Mesodermal cell (in vitro differentiated cells): Measurements from ENCODE around the gene TYK2.

Experiments used
- H3K27ac ChIP-seq: 2 replicates; pipeline ENCODE4 v1.7.0; 2013; ENCODE audit warnings: mild to moderate bottlenecking, low read depth, low read length, moderate library complexity; ENCODE audit not compliant: severe bottlenecking
- H3K36me3 ChIP-seq: 2 replicates; pipeline ENCODE4 v1.7.1; 2013; ENCODE audit warnings: mild to moderate bottlenecking, low read length, moderate library complexity; ENCODE audit not compliant: control insufficient read depth, insufficient read depth
- H3K4me1 ChIP-seq: one replicate; pipeline ENCODE4 v1.7.1; 2013; ENCODE audit warnings: mild to moderate bottlenecking, low read length; ENCODE audit not compliant: insufficient read depth, control insufficient read depth, poor library complexity, severe bottlenecking
- H3K4me3 ChIP-seq: 2 replicates; pipeline ENCODE4 v1.7.0; 2013; ENCODE audit warnings: low read length, control low read depth, mild to moderate bottlenecking; ENCODE audit not compliant: insufficient read depth, poor library complexity, severe bottlenecking; ENCODE audit errors: extremely low read depth
- H3K9me3 ChIP-seq: 2 replicates; pipeline ENCODE4 v1.7.1; 2013; ENCODE audit warnings: mild to moderate bottlenecking, low read length, moderate library complexity; ENCODE audit not compliant: control insufficient read depth
- WGBS, 2 experiments: methylation state at CpG; one replicate each; pipeline ENCODE4 v1.1.5; 2013; ENCODE audit warnings: missing lambda C conversion rate in 2 of 2; ENCODE audit not compliant: insufficient coverage in 2 of 2; 5-methylcytosine and 5-hydroxymethylcytosine counted together

Gene TYK2

GRCh38 chr19:10333758-10334587 lies 46.4 kb downstream of the TYK2 start:
- WGBS, 2 experiments: 5% methylated on average over 34 to 42 of the region's 44 CpGs
- H3K4me1 ChIP-seq: peaks cover 4% of the 10 kb centered on the region
- H3K4me3 ChIP-seq: peak overlapping the region; percentile 81
- peak overlapping the region; percentile 59 for H3K27ac ChIP-seq
- peaks cover 23% of the 10 kb centered on the region for H3K36me3 ChIP-seq
- no peaks in the 10 kb centered on the region for H3K9me3 ChIP-seq

- Histone ChIP-seq H3K27ac (peak within 1 kb of the TSS; percentile 96), H3K9me3 (no peaks in the 10 kb centered on the region), H3K4me1 (peaks cover 4% of the 10 kb centered on the region), H3K4me3 (peak within 1 kb of the TSS; percentile 81), H3K36me3 (peaks cover 32% of the 10 kb centered on the region)
- WGBS, 2 experiments: 0% methylated on average over 42 to 58 of the region's 82 CpGs
These were observed 47.2 kb downstream of the TYK2 start, which contains the start of gene RAVER1 for GRCh38 chr19:10332965-10333757. Gene RAVER1, minus strand, starts transcription at chr19:10333529. Its CDS starts 22 bp downstream, at chr19:10333507.

DNA sequence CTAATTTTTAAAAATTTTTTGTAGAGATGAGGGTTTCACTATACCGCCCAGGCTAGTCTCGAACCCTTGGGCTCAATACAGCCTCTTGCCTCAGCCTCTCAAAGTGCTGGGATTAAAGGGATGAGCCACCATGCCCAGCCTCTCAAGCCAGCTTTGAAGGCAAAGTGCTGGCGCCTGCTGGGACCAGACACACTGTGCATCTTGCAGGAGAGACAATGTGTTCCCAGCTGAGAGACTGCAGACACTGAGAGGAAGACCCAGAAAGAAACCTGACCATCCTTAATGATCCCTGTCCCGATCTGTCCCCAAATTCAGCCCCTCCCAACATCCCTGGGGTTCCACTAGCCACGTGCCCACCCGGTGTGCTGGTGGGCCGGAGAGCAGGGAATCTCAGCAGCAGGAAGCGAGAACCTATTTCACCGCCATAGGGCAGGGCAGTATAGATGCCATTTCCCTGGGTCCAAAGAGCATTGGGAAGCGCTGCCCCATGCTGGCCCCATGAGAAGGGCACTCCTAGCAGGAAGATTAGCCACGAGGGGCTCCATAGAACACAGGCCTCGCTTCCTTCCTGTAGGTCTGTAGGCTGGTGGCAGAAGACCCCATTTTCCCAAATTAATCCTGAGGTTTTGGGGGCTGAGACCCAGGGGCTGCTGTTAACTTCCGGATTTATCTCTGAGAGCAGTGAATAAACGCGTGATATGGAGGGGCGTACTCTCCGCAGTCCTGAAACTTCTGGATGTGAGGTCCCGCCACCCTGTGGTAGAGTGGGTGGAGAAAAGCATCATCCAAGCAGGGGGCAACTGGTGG lies 48.0 kb downstream of the TYK2 start:
- WGBS, 2 experiments: 39 to 43% methylated on average over 12 to 16 of the region's 18 CpGs
- Histone ChIP-seq H3K27ac (peak overlapping the region; percentile 96), H3K9me3 (no peaks in the 10 kb centered on the region), H3K4me3 (peak overlapping the region; percentile 81), H3K4me1 (peaks cover 4% of the 10 kb centered on the region), H3K36me3 (peaks cover 40% of the 10 kb centered on the region)

DNA sequence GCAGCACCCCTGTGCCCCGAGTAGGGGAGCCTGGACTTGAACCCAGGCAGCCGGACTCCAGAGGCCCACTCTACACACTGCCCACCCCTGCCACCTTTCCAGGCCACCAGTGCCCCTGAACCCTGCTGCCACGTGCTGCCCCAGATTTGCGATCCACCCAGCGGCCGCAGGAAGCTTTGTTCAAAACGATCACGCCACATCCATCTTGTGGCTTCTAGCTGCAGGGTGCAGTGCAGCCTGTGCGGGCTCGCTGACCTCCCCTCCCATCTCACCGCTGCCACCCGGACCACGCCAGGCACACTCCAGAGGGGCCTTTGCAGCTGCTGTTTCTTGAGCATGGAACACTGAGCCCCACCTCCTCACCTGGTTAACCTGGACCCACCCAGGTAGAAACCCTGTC lies 50.8 kb downstream of the TYK2 start:
- Histone ChIP-seq H3K4me1 (peaks cover 4% of the 10 kb centered on the region), H3K27ac (no peak overlapping the region), H3K4me3 (no peak overlapping the region), H3K36me3 (peaks cover 65% of the 10 kb centered on the region), H3K9me3 (no peaks in the 10 kb centered on the region)
- WGBS, 2 experiments: 97 to 98% methylated on average over 11 to 12 of the region's 13 CpGs

DNA sequence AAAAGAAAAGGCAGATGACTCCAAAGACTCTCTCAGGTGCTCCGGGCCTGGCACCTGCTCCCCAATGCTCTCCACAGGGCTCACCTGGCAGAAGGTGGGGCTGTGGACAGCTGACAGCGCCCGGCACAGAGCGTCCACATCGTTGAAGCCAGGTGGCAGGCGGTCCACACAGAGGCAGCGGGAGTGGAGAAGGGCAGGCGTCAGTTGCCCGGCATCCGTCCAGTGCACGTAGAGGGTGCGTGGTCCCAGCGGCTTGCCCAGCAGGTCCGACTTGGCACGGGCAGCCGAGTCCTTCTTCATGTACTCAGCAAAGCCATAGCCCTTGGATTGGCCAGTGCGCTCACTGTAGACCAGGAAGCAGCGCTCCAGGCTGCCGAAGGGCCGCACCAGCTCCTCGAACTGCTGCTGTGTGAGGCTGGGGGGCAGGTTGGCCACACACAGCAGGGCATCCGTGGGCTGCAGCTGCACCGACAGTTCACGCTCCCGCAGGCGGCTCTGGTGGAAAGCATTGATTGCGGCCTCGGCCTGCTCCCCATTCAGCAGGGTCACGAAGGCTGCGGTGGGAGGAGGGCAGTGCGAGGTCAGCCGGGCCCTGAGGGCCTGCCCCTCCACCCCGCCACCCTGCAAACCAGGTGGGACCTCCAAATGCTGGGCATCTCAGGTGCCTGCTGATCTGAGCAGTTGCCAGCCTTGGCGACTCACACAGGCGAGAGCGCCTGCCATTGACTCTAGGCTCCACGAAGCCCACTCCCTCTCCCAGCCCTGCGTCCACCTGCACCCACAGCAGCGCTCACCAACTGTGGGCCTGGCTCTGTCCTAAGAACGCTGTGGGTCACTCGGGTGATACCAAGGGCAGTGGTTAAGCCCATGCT lies 51.6 kb downstream of the TYK2 start:
- Histone ChIP-seq H3K36me3 (peaks cover 73% of the 10 kb centered on the region), H3K27ac (no peak overlapping the region), H3K4me1 (peaks cover 4% of the 10 kb centered on the region), H3K4me3 (no peak overlapping the region), H3K9me3 (no peaks in the 10 kb centered on the region)
- 97 to 98% methylated on average over 39 of the region's 41 CpGs for WGBS, 2 experiments

DNA sequence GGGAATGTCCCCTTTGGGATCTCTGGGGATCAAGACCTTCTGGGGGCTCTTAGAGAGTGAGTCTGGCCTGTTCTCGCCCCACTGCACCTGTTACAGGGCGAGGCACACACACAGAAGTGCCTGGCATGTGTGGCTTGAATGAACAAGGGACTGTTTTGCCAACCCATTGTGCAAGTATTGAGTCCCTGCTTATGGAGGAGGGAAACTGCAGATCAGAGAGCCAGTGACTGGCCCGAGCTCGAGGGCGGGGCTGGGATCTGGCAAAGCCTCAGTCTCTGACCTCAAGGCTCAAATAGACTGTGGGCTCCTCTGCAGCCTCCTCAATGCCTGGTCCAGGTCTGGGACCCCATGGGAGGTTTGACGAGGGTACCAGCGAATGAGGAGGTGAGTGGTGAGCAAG lies 52.6 kb downstream of the TYK2 start:
- no peak overlapping the region for H3K4me3 ChIP-seq
- H3K36me3 ChIP-seq: peaks cover 83% of the 10 kb centered on the region
- WGBS, 2 experiments: 95 to 98% methylated on average over 7 of the region's 7 CpGs
- H3K4me1 ChIP-seq: peaks cover 4% of the 10 kb centered on the region
- H3K9me3 ChIP-seq: no peaks in the 10 kb centered on the region
- H3K27ac ChIP-seq: no peak overlapping the region

DNA sequence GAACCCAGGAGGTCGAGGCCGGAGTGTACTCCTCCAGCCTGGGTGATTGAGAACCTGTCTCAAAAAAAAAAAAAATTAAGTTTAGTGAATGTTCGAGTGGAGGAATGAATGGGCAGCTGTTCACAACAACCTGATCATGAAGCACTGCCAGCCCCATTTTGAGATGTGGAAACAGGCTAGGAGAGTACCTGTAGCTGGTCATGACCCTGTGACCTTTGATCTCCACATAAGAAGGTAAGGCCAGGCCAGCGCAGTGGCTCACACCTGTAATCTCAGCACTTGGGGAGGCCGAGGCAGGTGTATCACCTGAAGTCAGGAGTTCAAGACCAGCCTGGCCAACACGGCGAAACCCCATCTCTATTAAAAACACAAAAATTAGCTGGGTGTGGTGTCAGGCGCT lies 54.6 kb downstream of the TYK2 start:
- Histone ChIP-seq H3K27ac (no peak overlapping the region), H3K4me3 (no peak overlapping the region), H3K9me3 (no peaks in the 10 kb centered on the region), H3K36me3 (peaks cover 98% of the 10 kb centered on the region), H3K4me1 (no peaks in the 10 kb centered on the region)
- 92 to 96% methylated on average over 5 to 7 of the region's 8 CpGs for WGBS, 2 experiments

- H3K27ac ChIP-seq: no peak overlapping the region
- peaks cover 97% of the 10 kb centered on the region for H3K36me3 ChIP-seq
- H3K9me3 ChIP-seq: no peaks in the 10 kb centered on the region
- 96 to 98% methylated on average over 9 to 18 of the region's 19 CpGs for WGBS, 2 experiments
- no peak overlapping the region for H3K4me3 ChIP-seq
- no peaks in the 10 kb centered on the region for H3K4me1 ChIP-seq
These were observed 58.2 kb downstream of the TYK2 start for GRCh38 chr19:10321874-10322835.

DNA sequence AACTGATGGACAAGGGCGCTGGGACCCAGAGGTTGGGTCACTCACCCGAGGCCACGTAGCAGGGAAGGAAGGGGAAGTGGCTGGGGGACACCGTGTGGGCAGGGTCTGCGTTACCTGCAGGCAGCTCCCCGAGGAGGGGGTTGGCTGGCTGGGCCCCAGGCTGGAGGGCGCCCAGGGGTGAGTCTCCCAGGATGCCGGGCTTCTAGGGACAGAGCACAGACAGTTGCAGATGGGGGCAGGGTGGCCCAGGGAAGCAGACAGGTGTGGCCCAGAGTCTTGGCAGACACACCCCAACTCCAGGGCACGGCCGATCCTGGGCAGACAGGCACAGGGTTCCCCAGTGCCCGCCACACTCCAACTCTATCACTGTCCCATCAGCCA lies 59.0 kb downstream of the TYK2 start:
- Histone ChIP-seq H3K36me3 (peaks cover 98% of the 10 kb centered on the region), H3K27ac (no peak overlapping the region), H3K4me3 (no peak overlapping the region), H3K4me1 (no peaks in the 10 kb centered on the region), H3K9me3 (no peaks in the 10 kb centered on the region)
- WGBS, 2 experiments: 94 to 98% methylated on average over 9 of the region's 11 CpGs
